Suprapubic skin (tissue), 4 donors: Measurements from ENCODE around the gene KLRB1. TPM values are rescaled to one million over a fixed set of nuclear protein-coding genes. Genes with fewer than 3 reads are reported as not detected.
"Not testable (repeated sequence)": the region's sequence is repeated elsewhere in the genome, so short reads cannot be mapped to it uniquely, and the experiment has no call there.

Experiments used
- DNase-seq, 2 donors: peaks; one replicate each; pipeline ENCODE4 v3.0.0-alpha.2; 2019; ENCODE audit warnings: low spot score in 2 of 2
- H3K27ac ChIP-seq: fragments of 200-600 bp; sonication (generic); one replicate; pipeline ENCODE4 v1.5.1; 2019
- H3K27me3 ChIP-seq: fragments of 200-600 bp; sonication (generic); one replicate; pipeline ENCODE4 v1.5.1; 2019
- H3K36me3 ChIP-seq: fragments of 200-600 bp; sonication (generic); one replicate; pipeline ENCODE4 v1.5.1; 2019
- H3K4me1 ChIP-seq: fragments of 200-600 bp; sonication (generic); one replicate; pipeline ENCODE4 v1.5.1; 2019
- H3K4me3 ChIP-seq: fragments of 200-600 bp; sonication (generic); one replicate; pipeline ENCODE4 v1.5.1; 2019; ENCODE audit warnings: mild to moderate bottlenecking
- H3K9me3 ChIP-seq: fragments of 200-600 bp; sonication (generic); one replicate; pipeline ENCODE4 v1.5.1; 2019
- CTCF ChIP-seq, 2 donors: fragments of 200-600 bp in 1 of 2; fragments of 450-650 bp in 1 of 2; sonication (generic) in 1 of 2; IDR thresholded peaks; one replicate each; pipeline ENCODE4 v1.5.1; 2016 to 2019; ENCODE audit warnings: antibody characterized with exemption in 2 of 2, mild to moderate bottlenecking in 1 of 2, moderate library complexity in 1 of 2
- EP300 ChIP-seq: sonication (generic); formaldehyde crosslinking; IDR thresholded peaks from one replicate; pipeline ENCODE4 v1.6.1; 2017; ENCODE audit warnings: antibody characterized with exemption
- POLR2A ChIP-seq, 2 donors: fragments of 450-650 bp; IDR thresholded peaks; one replicate each; pipeline ENCODE4 v1.6.1; 2017; ENCODE audit warnings: antibody characterized with exemption in 2 of 2, mild to moderate bottlenecking in 2 of 2, moderate library complexity in 2 of 2
- POLR2AphosphoS5 ChIP-seq, 3 donors: sonication (generic); formaldehyde crosslinking; IDR thresholded peaks; one replicate each; pipeline ENCODE4 v1.6.1; 2017; ENCODE audit warnings: antibody characterized with exemption in 3 of 3
- WGBS: methylation state at CpG from one replicate; pipeline ENCODE4 v1.1.5; 2018; 5-methylcytosine and 5-hydroxymethylcytosine counted together
- total RNA-seq, 4 donors: library from RNA; depleted of rRNA; stranded (reverse); fragments of >200 nt; gene quantifications; one replicate each; pipeline ENCODE4 v1.1.0, GENCODE V29; 2016

Gene KLRB1
- total RNA-seq, 4 donors from 2014 or later, result not detected

DNA sequence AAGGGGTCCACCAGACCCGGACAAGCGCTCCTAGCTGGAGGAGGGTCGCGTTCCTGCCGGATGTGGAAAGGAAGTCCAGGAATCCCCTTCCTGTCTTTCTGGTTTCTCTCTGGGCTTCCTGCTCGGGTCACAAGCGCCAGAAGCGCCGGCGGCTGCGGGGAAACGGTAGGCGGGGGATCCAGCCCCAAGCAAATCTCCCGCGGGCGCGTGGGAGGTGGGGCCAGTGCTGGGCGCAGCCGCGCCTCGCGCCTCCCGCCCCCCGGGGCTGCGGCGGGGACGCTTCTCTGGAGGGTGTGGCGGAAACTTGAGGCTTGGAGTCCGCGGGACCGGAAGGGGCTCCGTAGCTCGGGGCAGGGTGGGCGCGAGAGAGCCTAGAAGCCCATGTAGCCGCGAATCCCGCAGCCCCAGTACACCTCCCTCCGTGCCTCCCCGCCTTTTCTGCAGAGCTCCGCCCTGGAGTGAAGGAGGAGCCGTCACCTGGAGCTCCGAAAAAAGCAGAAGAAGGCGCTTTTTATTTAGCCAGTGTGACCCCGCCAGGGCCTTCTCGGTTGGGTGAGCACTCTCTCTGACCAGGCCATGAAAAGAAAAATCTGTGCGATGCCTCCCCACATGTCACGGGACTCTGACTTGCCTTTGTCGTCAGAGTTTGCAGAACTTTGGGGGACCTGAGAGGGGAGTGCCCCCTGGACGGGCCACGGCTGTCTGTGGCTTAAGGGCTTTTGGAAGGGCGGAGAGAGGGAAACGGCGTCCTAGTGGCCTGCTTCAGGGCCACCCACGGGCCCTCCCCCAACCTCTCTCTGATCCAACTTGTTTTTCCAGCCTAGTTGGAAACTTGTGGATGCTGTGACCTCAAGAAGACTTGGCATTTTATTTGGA, 40.3 kb upstream of the KLRB1 start:
- DNase-seq, result peak; percentile 81 to 88
- Histone ChIP-seq H3K4me1 (peaks cover 38% of the 10 kb centered on the region), H3K36me3 (no peaks in the 10 kb centered on the region), H3K9me3 (no peaks in the 10 kb centered on the region), H3K27ac (peak overlapping the region; percentile 93), H3K4me3 (peak overlapping the region; percentile 65), H3K27me3 (no peaks in the 10 kb centered on the region)
- TF ChIP-seq POLR2A (IDR thresholded peaks at IDR 0.05) (peak in 1 of 2 donors; percentile 69), POLR2AphosphoS5 (IDR thresholded peaks at IDR 0.05) (no peak)
- WGBS, result 0% methylated on average over 23 of the region's 55 CpGs

DNA sequence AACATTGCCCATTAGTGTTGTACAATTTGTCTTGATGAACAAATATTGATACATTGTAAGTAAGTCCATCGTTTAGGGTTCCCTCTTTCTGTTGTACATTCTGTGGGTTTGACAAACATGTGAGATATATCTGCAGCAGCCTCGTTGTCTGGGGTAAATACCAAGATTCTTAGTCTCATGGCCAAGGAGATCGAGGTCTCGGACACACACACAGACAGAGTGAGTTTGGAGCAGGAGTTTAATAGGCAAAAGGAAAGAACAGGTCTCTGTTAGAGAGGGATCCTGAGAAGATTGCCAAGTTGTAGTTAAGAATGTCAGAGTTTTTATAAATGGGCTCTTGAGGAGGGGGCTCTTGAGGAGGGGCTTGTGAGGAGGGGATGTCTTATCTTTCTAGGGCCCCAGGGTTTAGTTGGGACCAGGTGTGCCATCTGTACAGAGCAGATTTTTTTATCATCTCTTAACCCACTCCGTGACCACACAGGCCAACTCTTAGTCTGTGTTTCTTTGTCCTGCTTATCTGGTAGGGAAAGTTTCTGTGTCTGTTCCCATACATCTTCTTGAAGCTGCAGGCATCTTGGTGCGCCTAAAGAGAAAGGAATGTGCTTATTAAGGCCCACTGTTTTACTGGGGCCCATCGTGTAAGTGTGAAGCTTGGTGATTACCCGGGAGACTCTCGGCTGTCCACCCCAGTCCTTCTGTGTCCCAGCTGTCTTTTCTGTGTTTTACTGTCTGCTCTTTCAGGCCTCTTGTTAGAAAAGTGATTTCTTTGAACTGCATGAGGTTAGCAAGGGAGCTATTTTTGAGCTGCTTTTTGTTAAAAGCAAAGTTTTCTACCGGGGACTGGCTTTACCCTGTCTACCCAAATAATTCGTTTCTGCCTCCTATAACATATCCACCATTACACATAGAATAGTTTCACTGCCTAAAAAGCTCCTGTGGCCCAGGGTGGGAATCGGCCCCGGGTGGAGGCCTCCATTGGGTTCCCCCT, 39.4 kb upstream of the KLRB1 start:
- no peaks in the 10 kb centered on the region for H3K9me3 ChIP-seq
- peaks cover 38% of the 10 kb centered on the region for H3K4me1 ChIP-seq
- 33% methylated on average over 13 of the region's 13 CpGs for WGBS
- H3K27ac ChIP-seq, result peak overlapping the region; percentile 93
- H3K36me3 ChIP-seq, result no peaks in the 10 kb centered on the region
- no peak for DNase-seq
- no peak for TF ChIP-seq CTCF (IDR thresholded peaks at IDR 0.05)
- no peak for TF ChIP-seq POLR2AphosphoS5 (IDR thresholded peaks at IDR 0.05)
- TF ChIP-seq EP300, result no peak
- no peak for TF ChIP-seq POLR2A (IDR thresholded peaks at IDR 0.05)
- H3K27me3 ChIP-seq, result no peaks in the 10 kb centered on the region
- peak overlapping the region; percentile 65 for H3K4me3 ChIP-seq

DNA sequence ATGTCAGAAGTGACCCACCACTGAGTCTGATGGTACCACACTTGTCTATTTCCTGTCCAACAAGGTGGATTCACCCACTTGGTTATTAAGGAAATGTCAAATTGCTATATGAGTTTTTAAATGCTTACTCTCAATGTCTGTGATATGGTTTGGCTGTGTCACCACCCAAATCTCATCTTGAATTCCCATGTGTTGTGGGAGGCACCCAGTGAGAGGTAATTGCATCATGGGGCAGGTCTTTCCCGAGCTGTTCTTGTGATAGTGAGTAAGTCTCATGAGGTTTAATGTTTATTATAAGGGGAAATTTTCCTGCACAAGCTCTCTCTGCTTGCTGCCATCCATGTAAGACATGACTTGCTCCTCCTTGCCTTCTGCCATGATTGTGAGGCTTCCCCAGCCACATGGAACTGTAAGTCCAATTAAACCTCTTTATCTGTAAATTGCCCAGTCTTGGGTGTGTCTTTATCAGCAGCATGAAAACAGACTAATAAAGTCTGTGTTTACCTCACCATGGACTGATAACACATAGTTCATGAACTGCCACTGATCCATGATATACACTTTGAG, 37.4 kb upstream of the KLRB1 start:
- H3K27me3 ChIP-seq, H3K9me3 ChIP-seq, DNase-seq, H3K36me3 ChIP-seq, H3K27ac ChIP-seq, H3K4me3 ChIP-seq: not testable (repeated sequence)
- WGBS, result 74% methylated on average over 1 of the region's 1 CpG
- H3K4me1 ChIP-seq, result peaks cover 23% of the 10 kb centered on the region

GRCh38 chr12:9643266-9643660, 35.5 kb upstream of the KLRB1 start:
- DNase-seq, result no peak
- H3K27me3 ChIP-seq, result no peaks in the 10 kb centered on the region
- H3K4me1 ChIP-seq, result peaks cover 8% of the 10 kb centered on the region
- no peaks in the 10 kb centered on the region for H3K36me3 ChIP-seq
- TF ChIP-seq EP300 (no peak), POLR2AphosphoS5 (IDR thresholded peaks at IDR 0.05) (no peak), POLR2A (IDR thresholded peaks at IDR 0.05) (no peak), CTCF (IDR thresholded peaks at IDR 0.05) (no peak)
- H3K4me3 ChIP-seq, result no peak overlapping the region
- H3K9me3 ChIP-seq, result no peaks in the 10 kb centered on the region
- H3K27ac ChIP-seq, result no peak overlapping the region

DNA sequence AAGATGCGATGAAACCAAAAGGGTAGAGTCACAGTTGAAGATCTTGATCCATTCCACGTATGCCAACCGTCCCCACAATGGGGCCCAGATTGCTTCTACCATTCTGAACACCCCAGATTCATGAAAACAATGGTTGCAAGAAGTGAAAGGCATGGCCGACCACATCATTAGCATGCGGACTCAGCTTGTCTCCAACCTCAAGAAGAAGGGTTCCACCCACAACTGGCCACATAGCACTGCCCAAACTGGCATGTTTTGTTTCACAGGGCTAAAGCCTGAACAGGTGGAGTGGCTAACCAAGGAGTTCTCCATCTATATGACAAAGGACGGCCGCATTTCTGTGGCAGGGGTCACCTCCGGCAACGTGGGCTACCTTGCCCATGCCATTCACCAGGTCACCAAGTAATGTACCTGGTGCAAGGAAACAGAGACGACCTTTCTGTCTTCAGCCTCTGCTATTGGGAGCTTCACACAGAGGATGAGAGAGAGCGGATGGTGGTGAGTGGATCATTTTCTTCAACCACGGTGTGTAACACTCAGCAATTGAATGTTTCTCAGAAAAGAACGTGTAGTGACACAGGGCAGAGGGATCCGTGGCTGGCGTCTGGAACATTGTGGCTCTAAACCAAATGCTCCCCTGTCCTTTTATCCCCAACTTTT, 35.0 kb upstream of the KLRB1 start:
- H3K27me3 ChIP-seq, result no peaks in the 10 kb centered on the region
- H3K4me1 ChIP-seq, result peaks cover 7% of the 10 kb centered on the region
- H3K4me3 ChIP-seq, result no peak overlapping the region
- no peaks in the 10 kb centered on the region for H3K9me3 ChIP-seq
- H3K36me3 ChIP-seq, result no peaks in the 10 kb centered on the region
- no peak for TF ChIP-seq POLR2AphosphoS5 (IDR thresholded peaks at IDR 0.05)
- TF ChIP-seq POLR2A (IDR thresholded peaks at IDR 0.05), result no peak
- TF ChIP-seq CTCF (IDR thresholded peaks at IDR 0.05), result no peak
- DNase-seq, result no peak
- no peak overlapping the region for H3K27ac ChIP-seq
- WGBS, result 86% methylated on average over 15 of the region's 15 CpGs
